PFSK-1 (cell line): ENCODE data around the gene C1orf174.

Experiments used
- FOXP2 ChIP-seq: optimal IDR thresholded peaks from 2 replicates; pipeline ENCODE3; 2011; ENCODE audit warnings: borderline replicate concordance, control low read depth, inconsistent platforms; ENCODE audit not compliant: insufficient read depth; ENCODE audit errors: extremely low read length, extremely low read depth
- POLR2AphosphoS5 ChIP-seq: IDR thresholded peaks from 2 replicates; pipeline ENCODE4 v1.6.1; 2012; ENCODE audit warnings: low read depth, mild to moderate bottlenecking, control low read depth, low read length, moderate library complexity
- SIN3A ChIP-seq: IDR thresholded peaks from 2 replicates; pipeline ENCODE4 v1.6.1; 2012; ENCODE audit warnings: mild to moderate bottlenecking, low read length, moderate library complexity, borderline replicate concordance; ENCODE audit not compliant: insufficient read depth
- TAF1 ChIP-seq: IDR thresholded peaks from 2 replicates; pipeline ENCODE4 v1.6.1; 2012; ENCODE audit warnings: low read length, control low read depth, borderline replicate concordance; ENCODE audit not compliant: insufficient read depth
- TF ChIP-seq, protein P1 (sequence below), 2 experiments: IDR thresholded peaks; 2 replicates each; pipeline versions ENCODE4 v1.6.1 to v1.8.0; 2011 to 2012; ENCODE audit warnings: low read depth in 2 of 2, low read length in 2 of 2, control low read depth in 1 of 2, inconsistent platforms in 1 of 2, mild to moderate bottlenecking in 1 of 2, moderate library complexity in 1 of 2; ENCODE audit not compliant: insufficient read depth in 1 of 2

C1orf174 gene

DNA sequence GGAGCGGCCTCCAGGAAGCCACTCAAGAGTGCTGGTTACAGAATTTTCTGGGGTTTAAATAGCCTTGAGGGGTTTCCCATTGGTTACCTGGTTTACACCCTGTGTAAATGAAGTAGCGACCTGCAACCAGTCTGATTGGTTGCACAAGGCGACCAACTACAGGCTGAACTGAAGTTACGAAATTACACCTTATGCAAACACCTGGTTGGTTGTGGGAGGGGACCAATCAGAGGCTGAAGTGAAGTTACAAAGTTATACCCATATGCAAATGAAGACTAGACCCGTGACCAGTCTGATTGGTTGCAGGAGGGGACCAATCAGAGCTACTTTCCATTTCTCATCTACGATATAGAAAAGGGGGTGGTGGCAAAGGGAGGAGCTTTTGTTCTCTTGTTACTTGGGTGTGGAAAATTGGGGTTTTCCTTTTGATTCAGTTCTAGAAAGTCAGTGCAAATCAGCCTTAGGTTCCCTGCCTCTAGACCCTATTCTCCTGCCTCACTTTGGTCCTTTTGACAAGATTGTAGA is 22.2 kb upstream of the C1orf174 start:
- no peak for TF ChIP-seq TAF1
- TF ChIP-seq SIN3A: no peak
- TF ChIP-seq, protein P1, sequence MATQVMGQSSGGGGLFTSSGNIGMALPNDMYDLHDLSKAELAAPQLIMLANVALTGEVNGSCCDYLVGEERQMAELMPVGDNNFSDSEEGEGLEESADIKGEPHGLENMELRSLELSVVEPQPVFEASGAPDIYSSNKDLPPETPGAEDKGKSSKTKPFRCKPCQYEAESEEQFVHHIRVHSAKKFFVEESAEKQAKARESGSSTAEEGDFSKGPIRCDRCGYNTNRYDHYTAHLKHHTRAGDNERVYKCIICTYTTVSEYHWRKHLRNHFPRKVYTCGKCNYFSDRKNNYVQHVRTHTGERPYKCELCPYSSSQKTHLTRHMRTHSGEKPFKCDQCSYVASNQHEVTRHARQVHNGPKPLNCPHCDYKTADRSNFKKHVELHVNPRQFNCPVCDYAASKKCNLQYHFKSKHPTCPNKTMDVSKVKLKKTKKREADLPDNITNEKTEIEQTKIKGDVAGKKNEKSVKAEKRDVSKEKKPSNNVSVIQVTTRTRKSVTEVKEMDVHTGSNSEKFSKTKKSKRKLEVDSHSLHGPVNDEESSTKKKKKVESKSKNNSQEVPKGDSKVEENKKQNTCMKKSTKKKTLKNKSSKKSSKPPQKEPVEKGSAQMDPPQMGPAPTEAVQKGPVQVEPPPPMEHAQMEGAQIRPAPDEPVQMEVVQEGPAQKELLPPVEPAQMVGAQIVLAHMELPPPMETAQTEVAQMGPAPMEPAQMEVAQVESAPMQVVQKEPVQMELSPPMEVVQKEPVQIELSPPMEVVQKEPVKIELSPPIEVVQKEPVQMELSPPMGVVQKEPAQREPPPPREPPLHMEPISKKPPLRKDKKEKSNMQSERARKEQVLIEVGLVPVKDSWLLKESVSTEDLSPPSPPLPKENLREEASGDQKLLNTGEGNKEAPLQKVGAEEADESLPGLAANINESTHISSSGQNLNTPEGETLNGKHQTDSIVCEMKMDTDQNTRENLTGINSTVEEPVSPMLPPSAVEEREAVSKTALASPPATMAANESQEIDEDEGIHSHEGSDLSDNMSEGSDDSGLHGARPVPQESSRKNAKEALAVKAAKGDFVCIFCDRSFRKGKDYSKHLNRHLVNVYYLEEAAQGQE (IDR thresholded peaks at IDR 0.05; ENCODE audit: insufficient read depth in 1 of 2, low read depth in 2 of 2, low read length in 2 of 2): no peak
- TF ChIP-seq FOXP2: no peak
- TF ChIP-seq POLR2AphosphoS5: no peak

DNA sequence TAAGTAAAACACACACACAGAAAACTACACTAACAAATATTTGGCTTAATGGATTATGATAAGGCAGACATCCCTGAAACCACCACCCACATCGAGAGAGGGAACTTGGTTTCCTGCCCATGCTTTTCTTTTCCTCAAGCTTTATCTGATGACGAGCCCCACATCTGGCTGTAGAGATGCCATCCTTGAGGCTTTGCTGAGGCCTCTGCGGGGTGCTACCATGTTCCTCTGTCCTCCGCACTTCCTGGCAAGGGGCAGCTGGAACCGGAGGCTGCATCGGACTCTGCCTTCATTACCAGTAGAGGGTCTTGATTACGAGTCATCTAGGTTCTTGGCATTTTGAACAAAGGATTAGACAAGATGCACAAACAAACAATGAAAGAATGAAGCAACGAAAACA is 21.7 kb upstream of the C1orf174 start:
- TF ChIP-seq FOXP2: no peak
- TF ChIP-seq TAF1: no peak
- TF ChIP-seq POLR2AphosphoS5: no peak
- no peak for TF ChIP-seq SIN3A
- TF ChIP-seq, protein P1 (IDR thresholded peaks at IDR 0.05; ENCODE audit: insufficient read depth in 1 of 2, low read depth in 2 of 2, low read length in 2 of 2): no peak

DNA sequence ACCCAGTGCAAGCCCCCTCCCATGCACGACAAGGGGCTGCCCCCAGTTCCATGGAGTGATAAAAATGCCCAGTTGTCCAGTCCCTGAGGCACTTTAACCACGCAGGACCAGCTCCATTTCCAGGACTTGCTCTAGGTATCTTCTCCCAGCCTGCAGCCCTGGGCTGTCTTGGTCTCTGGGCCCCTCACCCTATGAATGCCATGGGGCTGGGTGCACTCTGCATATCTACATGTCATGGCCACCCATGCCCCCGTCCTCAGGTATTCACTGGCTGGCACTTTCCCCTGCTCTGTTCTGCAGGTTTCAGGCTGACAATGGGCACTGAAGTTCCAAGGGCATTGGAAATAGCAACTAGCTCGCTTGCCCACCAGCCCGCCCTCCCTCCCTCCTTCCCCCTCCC is 19.6 kb upstream of the C1orf174 start:
- no peak for TF ChIP-seq FOXP2
- TF ChIP-seq SIN3A: no peak
- TF ChIP-seq, protein P1 (IDR thresholded peaks at IDR 0.05; ENCODE audit: insufficient read depth in 1 of 2, low read depth in 2 of 2, low read length in 2 of 2): no peak

DNA sequence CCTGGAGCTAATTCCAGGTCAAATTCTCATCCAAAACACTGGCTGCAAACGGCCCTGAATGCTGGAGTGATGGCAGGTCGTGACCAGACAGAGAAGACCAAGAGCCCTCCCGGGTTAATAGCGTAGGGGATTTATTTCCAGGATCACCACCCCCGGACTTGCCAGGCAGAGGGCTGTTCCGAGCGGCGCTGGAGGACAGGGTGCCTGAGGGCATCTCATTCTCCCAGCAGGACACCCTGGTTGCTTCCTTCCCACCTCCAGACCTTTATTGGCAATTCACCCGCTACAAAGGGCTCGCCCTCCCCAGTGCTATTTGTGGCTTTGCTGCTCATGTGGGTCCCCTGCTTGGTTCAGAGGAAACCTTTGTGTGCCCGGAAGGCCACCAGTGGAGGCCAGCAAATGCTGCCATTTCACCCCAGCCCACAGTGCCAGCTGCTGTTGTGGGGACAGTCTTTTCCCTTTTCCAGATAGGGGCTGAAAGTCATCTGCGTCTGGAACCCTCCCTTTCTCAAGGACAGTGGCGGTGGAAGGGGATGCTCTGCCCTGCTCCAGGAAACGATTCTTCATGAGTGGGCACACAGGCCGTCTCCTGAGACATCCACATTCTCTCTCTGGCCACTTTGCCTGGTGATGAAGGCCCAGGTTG is 19.0 kb upstream of the C1orf174 start:
- no peak for TF ChIP-seq TAF1
- no peak for TF ChIP-seq SIN3A
- no peak for TF ChIP-seq FOXP2
- no peak for TF ChIP-seq POLR2AphosphoS5
- TF ChIP-seq, protein P1 (IDR thresholded peaks at IDR 0.05; ENCODE audit: insufficient read depth in 1 of 2, low read depth in 2 of 2, low read length in 2 of 2): no peak

DNA sequence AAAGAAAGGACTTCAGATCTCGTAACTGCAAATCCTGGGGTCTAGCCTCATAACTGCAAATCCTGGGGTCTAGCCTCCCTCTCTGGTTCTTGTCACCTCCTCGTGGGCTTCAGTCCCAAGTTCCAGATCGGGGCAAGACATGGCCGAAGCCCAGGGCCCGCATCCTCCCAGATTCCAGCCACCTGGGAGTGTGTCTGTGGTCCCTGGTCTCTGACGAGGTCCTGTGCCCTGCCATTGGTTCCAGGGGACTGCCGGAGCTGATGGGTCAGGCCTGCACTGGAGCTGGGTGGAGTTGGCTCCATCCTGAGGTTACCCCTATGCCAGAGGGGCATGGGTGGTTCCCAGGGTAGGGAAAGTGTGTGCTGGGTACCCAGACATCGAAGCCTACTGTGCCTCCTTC is 17.7 kb upstream of the C1orf174 start:
- TF ChIP-seq, protein P1 (IDR thresholded peaks at IDR 0.05; ENCODE audit: insufficient read depth in 1 of 2, low read depth in 2 of 2, low read length in 2 of 2): no peak
- TF ChIP-seq POLR2AphosphoS5 (no peak), SIN3A (no peak), TAF1 (no peak), FOXP2 (no peak)
